HepG2 (cell line): Measurements from ENCODE around the gene MFRP. TPM values are rescaled to one million over a fixed set of nuclear protein-coding genes. Genes with fewer than 3 reads are reported as not detected.

Source experiments
- AHR ChIP-seq: IDR thresholded peaks from 2 replicates; pipeline ENCODE4 v1.6.1; 2018; ENCODE audit warnings: missing genetic modification reagents, missing compliant biosample characterization
- ARNTL ChIP-seq: sonication (generic); formaldehyde crosslinking; IDR thresholded peaks from 2 replicates; pipeline ENCODE4 v1.4.0; 2020; ENCODE audit warnings: mild to moderate bottlenecking, missing genetic modification reagents
- HNRNPLL ChIP-seq: fragments of 200-400 bp; formaldehyde crosslinking; IDR thresholded peaks from 2 replicates; pipeline ENCODE4 v1.6.1; 2017; ENCODE audit warnings: mild to moderate bottlenecking, low read depth, low read length; ENCODE audit not compliant: poor library complexity, severe bottlenecking
- KLF13 ChIP-seq: sonication (generic); formaldehyde crosslinking; IDR thresholded peaks from 2 replicates; pipeline ENCODE4 v1.4.0; 2020; ENCODE audit warnings: mild to moderate bottlenecking, missing genetic modification reagents
- MIER2 ChIP-seq: IDR thresholded peaks from 2 replicates; pipeline ENCODE4 v1.6.1; 2016; ENCODE audit warnings: missing biosample characterization, missing genetic modification reagents
- MXD4 ChIP-seq: IDR thresholded peaks from 2 replicates; pipeline ENCODE4 v1.6.1; 2016; ENCODE audit warnings: mild to moderate bottlenecking, missing biosample characterization, missing genetic modification reagents
- PAWR ChIP-seq: sonication (generic); formaldehyde crosslinking; IDR thresholded peaks from 2 replicates; pipeline ENCODE4 v1.4.0; 2020; ENCODE audit warnings: missing genetic modification reagents, mild to moderate bottlenecking, borderline replicate concordance
- PHF5A ChIP-seq: IDR thresholded peaks from one replicate; pipeline ENCODE4 v1.6.1; 2018; ENCODE audit warnings: low read depth, missing genetic modification reagents; ENCODE audit not compliant: unreplicated experiment
- PRDM4 ChIP-seq: sonication (generic); formaldehyde crosslinking; IDR thresholded peaks from 2 replicates; pipeline ENCODE4 v1.9.0; 2021; ENCODE audit warnings: missing genetic modification reagents, borderline replicate concordance
- RFX5 ChIP-seq: IDR thresholded peaks from 2 replicates; pipeline ENCODE4 v1.6.1; 2011; ENCODE audit warnings: low read depth, low read length, improper control_type of control experiment
- SALL2 ChIP-seq: sonication (generic); formaldehyde crosslinking; IDR thresholded peaks from 2 replicates; pipeline ENCODE4 v1.8.1; 2023; ENCODE audit warnings: mild to moderate bottlenecking, missing genetic modification reagents, inconsistent platforms
- SMAD9 ChIP-seq: sonication (generic); formaldehyde crosslinking; IDR thresholded peaks from 2 replicates; pipeline ENCODE4 v1.5.1; 2020; ENCODE audit warnings: mild to moderate bottlenecking, missing genetic modification reagents
- SNAPC5 ChIP-seq: sonication (generic); formaldehyde crosslinking; IDR thresholded peaks from 2 replicates; pipeline ENCODE4 v1.8.1; 2023; ENCODE audit warnings: mild to moderate bottlenecking, missing genetic modification reagents, borderline replicate concordance
- TBX2 ChIP-seq: sonication (generic); formaldehyde crosslinking; IDR thresholded peaks from 2 replicates; pipeline ENCODE4 v1.5.0; 2020; ENCODE audit warnings: missing genetic modification reagents, mild to moderate bottlenecking, borderline replicate concordance
- TP53 ChIP-seq: sonication (generic); formaldehyde crosslinking; conservative IDR thresholded peaks from 2 replicates; pipeline ENCODE4 v1.4.0; 2020; ENCODE audit warnings: missing genetic modification reagents
- XBP1 ChIP-seq: sonication (generic); formaldehyde crosslinking; IDR thresholded peaks from 2 replicates; pipeline ENCODE4 v1.5.0; 2020; ENCODE audit warnings: missing genetic modification reagents
- ZFP82 ChIP-seq: sonication (generic); formaldehyde crosslinking; IDR thresholded peaks from 2 replicates; pipeline ENCODE4 v1.5.1; 2020; ENCODE audit warnings: mild to moderate bottlenecking, missing genetic modification reagents, borderline replicate concordance
- ZNF230 ChIP-seq: sonication (generic); formaldehyde crosslinking; IDR thresholded peaks from 2 replicates; pipeline ENCODE4 v1.4.0; 2020; ENCODE audit warnings: mild to moderate bottlenecking, missing genetic modification reagents
- ZNF281 ChIP-seq: sonication (generic); formaldehyde crosslinking; IDR thresholded peaks from 2 replicates; pipeline ENCODE4 v1.4.0; 2020; ENCODE audit warnings: missing genetic modification reagents, borderline replicate concordance
- ZNF780A ChIP-seq: sonication (generic); formaldehyde crosslinking; IDR thresholded peaks from 2 replicates; pipeline ENCODE4 v1.8.0; 2022; ENCODE audit warnings: mild to moderate bottlenecking, missing genetic modification reagents, moderate library complexity
- ZSCAN31 ChIP-seq: sonication (generic); formaldehyde crosslinking; IDR thresholded peaks from 2 replicates; pipeline ENCODE4 v1.5.0; 2020; ENCODE audit warnings: low read depth, mild to moderate bottlenecking, missing genetic modification reagents
- polyA plus RNA-seq, 8 experiments: library from polyadenylated mRNA; depleted of rRNA in 3 of 8; stranded (reverse) in 7 of 8; unstranded in 1 of 8; fragments of >200 nt; fragmentation: Illumina TruSeq in 4 of 8; extraction: Trizol in 4 of 8; gene quantifications; 2 replicates each; pipeline versions ENCODE4 v1.2.1 to v1.2.3, GENCODE V29; 2011 to 2016; ENCODE audit warnings: low read depth in 4 of 8, missing spikeins in 1 of 8, mixed read lengths in 1 of 8; ENCODE audit not compliant: insufficient read depth in 1 of 8
- total RNA-seq, 5 experiments: library from RNA; depleted of rRNA; stranded (reverse); fragments of >200 nt; fragmentation: Illumina TruSeq; extraction: Trizol; gene quantifications; 2 replicates each; pipeline ENCODE4 v1.2.3, GENCODE V29; 2016; ENCODE audit warnings: low read depth in 1 of 5
- TF ChIP-seq, protein P1 (sequence below): sonication (generic); formaldehyde crosslinking; IDR thresholded peaks from 2 replicates; pipeline ENCODE4 v1.9.0; 2022; ENCODE audit warnings: missing genetic modification reagents, mild to moderate bottlenecking, borderline replicate concordance

MFRP gene
- total and polyA plus RNA-seq, 2 of the 13 experiments (the other 11 are each of a cell fraction or from before 2014, with no cell fraction given) = not detected

DNA sequence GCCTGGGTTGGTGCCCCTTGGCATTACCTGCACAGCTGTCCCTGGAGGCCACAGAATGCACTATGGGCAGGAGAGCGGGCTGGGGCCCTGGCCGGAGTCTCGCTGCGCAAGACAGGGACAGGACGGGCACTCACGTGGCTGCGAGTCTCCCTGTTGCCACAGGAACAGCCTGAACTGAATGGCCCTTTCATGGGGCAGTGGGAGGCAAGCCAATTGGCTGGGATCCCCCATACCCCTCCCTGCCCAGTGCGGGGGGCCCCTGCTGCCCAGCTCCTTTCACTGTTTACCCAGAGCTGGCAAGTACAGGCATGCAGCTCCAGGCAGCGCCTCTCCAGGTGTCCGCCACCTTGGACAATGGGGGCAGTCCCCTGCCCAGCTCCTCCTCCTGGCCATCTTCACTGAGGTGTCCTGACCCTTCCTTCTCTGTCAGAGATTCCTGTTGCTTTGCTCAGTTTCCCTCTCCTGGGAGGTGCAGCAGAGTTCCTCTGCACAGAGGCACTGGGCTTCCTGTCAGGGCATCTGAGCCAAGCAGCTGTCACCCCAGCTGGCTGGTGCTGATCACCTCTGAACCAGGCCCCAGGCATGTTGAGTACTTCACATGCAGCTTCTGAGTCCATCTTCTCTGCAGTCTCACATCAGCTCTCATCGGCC, 29.8 kb upstream of the MFRP start (continued):
- TF ChIP-seq MXD4 (peak; percentile 96), ZNF230 (no peak), ZFP82 (CRISPR knock-in tag) (0 out of 2 replicates have a peak, but pooled peaks have one; percentile 43), TP53 (CRISPR knock-in tag) (peak; percentile 99), PAWR (CRISPR knock-in tag) (no peak), ZNF780A (CRISPR knock-in tag) (no peak), AHR (CRISPR knock-in tag) (no peak), SNAPC5 (no peak), SMAD9 (CRISPR knock-in tag) (no peak), KLF13 (no peak), ARNTL (peak; percentile 89; the same call in 1 of the 2 replicates), PRDM4 (CRISPR knock-in tag) (no peak), PHF5A (no peak), MIER2 (CRISPR knock-in tag) (0 out of 2 replicates have a peak, but pooled peaks have one; percentile 45), ZSCAN31 (CRISPR knock-in tag) (peak; percentile 82), RFX5 (no peak; the same call in 1 of the 2 replicates), XBP1 (CRISPR knock-in tag) (no peak), TBX2 (CRISPR knock-in tag) (peak; percentile 85), SALL2 (CRISPR knock-in tag) (0 out of 2 replicates have a peak, but pooled peaks have one; percentile 40), HNRNPLL (peak; percentile 79), ZNF281 (CRISPR knock-in tag) (peak; percentile 23; the same call in 1 of the 2 replicates)
- TF ChIP-seq, protein P1, sequence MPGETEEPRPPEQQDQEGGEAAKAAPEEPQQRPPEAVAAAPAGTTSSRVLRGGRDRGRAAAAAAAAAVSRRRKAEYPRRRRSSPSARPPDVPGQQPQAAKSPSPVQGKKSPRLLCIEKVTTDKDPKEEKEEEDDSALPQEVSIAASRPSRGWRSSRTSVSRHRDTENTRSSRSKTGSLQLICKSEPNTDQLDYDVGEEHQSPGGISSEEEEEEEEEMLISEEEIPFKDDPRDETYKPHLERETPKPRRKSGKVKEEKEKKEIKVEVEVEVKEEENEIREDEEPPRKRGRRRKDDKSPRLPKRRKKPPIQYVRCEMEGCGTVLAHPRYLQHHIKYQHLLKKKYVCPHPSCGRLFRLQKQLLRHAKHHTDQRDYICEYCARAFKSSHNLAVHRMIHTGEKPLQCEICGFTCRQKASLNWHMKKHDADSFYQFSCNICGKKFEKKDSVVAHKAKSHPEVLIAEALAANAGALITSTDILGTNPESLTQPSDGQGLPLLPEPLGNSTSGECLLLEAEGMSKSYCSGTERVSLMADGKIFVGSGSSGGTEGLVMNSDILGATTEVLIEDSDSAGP (CRISPR knock-in tag) = peak; percentile 80
